NCI-H748 (cell line): ENCODE data around the gene FBXL19.
A peak's percentile ranks its signal among the peaks of the same experiment; 100 is the strongest.

ENCODE experiments used
- DNase-seq: peaks from one replicate; lab custom pipeline; 2025; ENCODE audit not compliant: unreplicated experiment; lab: John Stamatoyannopoulos, UW

The FBXL19 gene

DNA sequence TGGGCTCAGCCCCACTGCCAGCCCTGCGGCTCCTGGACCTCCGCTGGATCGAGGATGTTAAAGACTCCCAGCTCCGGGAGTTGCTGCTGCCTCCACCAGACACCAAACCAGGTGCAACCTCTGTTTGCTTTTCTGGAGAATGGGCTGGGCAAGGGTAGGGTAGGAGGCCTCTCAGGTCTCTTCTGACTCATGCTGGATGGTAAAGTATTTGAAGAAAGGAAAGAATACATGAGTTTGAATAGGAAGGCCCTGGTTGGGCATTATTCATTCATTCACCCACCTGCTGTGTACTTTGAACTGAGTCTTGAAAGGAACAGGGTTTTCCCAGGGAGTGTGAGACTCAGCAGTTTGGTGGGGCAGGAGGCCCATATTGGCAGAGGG, 19.0 kb downstream of the FBXL19 start:
- DNase-seq = no peak

DNA sequence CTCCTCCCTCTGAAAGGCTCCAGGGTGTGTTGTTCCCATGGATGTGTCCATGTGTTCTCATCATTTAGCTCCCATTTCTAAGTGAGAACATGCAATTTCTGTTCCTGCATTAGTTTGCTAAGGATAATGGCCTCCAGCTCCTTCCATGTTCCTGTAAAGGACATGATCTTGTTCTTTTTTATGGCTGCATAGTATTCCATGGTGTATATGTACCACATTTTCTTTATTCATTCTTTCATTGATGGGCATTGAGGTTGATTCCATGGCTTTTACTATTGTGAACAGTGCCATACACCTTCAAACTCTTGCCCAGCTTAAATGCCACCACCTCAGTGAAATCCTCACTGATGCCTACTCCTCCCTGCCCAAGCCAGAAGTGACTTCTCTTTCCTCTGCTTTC, 21.0 kb downstream of the FBXL19 start:
- no peak for DNase-seq

DNA sequence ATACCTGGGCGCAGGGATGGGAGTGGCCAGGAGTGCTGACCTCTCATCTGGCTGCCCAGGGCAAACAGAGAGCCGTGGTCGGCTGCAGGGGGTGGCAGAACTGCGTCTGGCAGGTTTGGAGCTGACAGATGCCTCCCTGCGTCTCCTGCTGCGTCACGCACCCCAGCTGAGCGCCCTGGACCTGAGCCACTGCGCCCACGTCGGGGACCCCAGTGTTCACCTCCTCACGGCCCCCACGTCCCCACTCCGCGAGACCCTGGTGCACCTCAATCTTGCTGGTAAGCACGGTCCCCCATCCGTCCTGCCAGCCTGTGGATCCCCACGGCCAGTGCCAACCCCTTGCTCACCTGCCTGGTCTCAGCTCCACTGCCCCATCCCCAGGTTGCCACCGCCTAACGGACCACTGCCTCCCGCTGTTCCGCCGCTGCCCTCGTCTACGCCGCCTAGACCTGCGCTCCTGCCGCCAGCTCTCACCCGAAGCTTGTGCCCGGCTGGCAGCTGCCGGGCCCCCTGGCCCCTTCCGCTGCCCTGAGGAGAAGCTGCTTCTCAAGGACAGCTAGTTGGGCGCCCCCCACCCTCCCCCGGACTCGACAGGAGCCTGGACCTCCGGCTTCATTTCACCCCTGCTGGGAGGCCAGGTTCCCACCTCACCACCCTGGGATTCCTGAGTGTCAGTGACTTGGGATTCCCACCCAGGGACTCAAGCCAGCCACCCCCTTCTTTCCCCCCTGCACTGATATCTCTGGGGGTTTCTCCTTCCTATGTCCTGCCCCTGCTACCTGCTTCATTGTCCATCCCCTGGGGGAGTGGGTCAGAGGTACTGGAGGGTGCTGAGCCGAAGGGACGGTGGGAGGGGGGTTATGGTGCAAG, 23.5 kb downstream of the FBXL19 start:
- DNase-seq = no peak

DNA sequence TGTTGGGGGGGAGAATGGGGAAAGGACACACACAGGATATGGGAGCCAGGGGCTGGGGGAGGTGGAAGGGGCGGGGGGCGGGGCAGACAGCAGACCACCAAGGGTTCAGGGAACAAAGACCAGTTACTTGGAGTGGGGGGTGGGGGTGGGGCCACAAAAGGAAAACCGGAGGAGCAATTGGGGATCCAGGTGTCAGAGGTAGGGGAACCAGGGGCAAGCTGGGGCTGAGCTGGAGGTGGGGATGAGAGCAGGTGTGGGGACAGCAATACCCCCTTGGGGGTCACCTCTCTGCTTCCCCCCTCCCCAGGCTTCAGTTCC, 24.1 kb downstream of the FBXL19 start:
- DNase-seq = no peak

DNA sequence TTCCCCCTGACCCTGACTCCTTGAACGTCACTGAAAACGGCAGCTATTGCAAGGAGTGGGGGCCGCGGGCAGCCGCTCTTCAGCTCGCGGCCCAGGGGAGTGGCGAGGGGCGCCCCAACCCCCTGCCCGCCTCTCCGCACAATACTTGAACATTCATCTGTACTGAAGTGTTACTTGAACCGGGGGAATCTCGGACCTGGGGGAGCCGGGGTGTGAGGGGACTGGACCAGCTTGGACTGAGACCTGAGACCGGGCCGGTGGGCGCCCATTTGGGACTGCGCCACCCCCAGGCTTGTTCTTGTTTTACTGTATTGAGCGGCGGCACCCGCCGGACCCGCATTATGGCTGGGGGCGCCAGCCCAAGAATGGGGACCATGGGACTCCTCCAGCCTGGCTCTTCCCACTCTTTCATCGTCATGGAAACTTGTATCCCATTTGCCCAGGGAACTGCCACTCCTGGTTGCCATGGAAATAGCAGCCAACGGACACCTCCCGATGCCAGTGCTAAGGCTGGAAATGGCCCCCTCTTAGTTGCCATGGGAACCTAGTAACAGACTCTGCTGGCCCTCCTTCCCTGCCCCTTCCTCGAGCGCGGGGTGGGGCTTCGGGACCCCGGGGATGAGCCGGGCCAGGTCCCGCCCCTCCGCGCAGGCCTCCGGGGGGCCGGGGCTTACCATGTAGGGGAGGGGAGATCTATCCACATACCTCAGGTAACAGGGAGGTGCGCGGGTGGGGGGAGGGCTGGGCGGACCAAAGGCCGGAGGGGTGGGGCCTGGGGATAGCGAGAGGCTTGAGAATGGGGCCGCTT, 24.7 kb downstream of the FBXL19 start:
- DNase-seq = peak; percentile 94

DNA sequence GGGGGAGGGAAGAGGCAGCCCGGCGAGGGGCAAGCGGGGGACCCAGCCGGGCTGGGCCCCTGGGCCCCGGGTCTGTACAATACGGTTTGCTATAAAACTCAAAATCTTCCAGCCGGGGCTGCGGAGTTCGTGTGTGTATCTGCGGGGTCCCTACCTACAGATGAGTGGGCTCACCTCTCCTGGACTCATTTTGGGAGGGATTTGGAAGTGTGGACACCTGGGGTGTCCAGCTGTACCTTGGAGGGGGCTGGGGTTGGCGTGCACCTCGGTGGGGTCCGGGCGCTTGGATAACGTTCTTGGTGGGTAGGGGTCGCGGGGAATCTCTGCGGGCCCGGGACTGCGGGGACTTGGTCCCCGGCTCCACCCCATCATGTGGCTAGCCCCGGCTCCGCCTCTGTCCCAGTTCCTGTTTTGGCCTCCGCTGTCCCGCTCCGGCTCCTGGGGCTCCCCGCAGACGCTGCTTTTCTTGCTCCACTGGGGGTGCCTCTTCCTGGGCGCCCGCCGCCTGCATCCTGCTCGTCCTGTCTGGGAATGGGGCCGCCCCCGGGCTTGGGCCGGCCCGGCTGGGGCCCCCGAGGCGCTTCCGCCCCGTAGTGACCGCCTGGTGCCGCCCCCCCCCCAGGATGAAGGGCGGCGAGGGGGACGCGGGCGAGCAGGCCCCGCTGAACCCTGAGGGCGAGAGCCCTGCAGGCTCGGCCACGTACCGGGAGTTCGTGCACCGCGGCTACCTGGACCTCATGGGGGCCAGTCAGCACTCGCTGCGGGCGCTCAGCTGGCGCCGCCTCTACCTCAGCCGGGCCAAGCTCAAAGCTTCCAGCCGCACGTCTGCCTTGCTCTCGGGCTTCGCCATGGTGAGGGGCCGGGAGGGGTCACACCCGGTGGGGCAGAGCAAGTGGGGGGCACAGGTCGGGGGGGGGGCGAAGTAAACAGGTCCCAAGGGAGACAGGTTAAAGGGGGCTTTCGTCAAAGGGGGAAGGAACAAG, 25.6 kb downstream of the FBXL19 start, which contains the start of gene ORAI3:
TSS of gene ORAI3 (plus strand) at position 402 of the 983 bp plus-strand sequence. CDS start at position 624, 222 bp downstream.
- DNase-seq = peak; percentile 46

DNA sequence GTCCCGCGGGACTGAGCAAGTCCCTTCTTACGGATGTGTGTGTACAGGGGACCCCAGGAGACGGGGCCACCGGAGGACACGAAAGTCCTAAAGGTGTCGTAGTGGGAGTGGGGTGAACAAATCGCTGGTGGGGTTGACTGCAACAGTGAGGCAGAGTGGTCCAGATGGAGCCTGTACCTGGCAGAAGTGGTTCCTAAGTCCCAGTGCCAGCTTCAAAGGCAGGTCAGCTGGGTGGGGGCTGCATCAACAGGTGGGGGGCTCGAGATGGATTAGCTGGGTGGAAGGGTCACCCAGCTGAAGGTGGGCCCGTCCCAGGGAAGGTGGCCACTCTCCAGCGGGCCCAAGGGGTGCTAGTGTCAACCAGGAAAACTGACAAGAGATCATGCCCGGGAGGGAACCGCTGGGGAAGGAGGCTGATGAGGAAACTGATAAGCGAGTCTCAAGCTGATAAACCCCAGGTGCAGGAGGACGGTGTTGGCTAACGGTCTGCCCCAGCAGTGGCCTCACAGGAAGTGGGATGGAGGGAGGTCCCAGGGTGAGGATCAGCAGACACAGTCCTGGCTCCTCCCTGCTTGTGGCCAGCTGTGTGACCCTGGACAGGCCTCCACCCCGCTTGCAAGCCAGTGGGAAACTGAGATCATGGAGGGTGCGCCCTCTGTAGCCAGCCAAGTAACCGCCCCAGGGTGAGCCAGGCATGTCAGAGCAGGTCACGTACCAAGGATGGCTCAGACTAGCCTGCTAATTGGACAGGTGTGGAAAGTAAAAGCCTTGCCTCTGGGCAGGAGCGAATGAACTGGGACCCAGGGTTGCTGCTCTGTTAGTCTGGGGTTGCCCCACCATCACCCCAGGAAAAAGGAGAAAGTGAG, 26.5 kb downstream of the FBXL19 start:
- DNase-seq = peak; percentile 23

DNA sequence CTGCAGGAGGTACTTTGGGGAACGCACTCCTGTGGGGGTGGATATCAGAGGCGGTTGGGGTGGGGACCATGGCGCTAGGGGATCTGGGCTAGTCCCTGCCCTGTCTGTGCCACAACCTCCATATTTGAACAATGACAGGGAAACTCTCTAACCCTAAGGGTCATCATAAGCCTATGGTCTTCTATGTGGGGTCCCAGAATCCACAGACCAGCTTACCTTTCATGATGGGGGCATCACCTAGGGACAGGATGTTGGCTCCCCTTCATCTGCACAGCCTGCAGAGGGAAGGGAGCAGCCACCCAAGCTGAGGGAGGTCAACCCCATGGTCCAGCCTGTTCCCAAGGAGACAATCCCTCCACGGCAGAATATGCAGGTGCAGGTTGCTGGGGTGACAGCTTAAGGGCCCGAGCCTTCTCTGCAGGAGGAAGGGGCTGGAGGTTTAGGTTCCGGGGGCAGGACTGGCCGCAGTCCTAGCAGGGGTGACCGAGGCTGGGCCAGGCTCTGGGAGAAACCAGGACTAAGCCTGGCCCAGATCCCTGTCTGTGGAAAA, 27.2 kb downstream of the FBXL19 start:
- DNase-seq = no peak

DNA sequence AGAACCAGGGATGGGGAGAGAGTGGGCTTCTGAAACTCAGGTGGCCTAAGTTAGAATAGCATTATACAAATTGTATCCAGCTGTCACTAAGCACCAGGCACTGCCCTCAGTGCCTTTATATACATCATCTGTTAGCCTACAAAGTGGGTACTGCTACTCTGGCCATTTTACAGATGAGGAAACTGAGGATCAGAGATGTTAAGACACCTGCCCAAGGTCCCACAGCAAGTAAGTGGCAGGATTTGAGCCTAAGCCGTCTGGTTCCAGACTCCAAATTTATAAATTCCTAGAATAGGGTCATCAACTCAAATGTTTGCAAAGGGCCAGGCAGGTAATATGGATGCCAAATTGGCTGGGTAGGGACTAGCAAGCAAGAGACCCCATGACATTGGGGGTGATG, 27.8 kb downstream of the FBXL19 start:
- no peak for DNase-seq

DNA sequence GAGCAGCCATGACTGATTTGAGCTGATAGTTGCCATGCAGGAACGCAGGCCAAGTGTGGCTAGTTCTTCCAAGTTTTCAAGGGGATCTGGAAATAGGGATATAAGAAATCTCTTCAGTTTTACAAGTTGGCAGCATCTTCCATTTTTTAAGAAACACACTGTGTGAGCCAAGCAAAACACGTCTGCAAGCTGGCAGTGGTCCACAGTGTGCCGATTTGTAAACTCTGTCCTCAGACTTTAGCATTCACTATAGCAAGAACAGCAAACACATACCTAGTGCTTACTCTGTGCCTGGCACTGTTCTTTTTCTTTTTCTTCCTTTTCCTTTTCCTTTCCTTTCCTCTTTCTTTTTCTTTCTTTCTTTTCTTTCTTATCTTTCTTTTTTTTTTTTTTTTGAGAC, 28.4 kb downstream of the FBXL19 start:
- no peak for DNase-seq

DNA sequence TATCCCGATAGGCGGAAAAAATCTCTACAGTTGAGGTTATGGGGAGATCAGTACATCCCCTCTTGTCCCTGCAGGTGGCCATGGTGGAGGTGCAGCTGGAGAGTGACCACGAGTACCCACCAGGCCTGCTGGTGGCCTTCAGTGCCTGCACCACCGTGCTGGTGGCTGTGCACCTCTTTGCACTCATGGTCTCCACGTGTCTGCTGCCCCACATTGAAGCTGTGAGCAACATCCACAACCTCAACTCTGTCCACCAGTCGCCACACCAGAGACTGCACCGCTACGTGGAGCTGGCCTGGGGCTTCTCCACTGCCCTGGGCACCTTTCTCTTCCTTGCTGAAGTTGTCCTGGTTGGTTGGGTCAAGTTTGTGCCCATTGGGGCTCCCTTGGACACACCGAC, 29.7 kb downstream of the FBXL19 start:
- no peak for DNase-seq

DNA sequence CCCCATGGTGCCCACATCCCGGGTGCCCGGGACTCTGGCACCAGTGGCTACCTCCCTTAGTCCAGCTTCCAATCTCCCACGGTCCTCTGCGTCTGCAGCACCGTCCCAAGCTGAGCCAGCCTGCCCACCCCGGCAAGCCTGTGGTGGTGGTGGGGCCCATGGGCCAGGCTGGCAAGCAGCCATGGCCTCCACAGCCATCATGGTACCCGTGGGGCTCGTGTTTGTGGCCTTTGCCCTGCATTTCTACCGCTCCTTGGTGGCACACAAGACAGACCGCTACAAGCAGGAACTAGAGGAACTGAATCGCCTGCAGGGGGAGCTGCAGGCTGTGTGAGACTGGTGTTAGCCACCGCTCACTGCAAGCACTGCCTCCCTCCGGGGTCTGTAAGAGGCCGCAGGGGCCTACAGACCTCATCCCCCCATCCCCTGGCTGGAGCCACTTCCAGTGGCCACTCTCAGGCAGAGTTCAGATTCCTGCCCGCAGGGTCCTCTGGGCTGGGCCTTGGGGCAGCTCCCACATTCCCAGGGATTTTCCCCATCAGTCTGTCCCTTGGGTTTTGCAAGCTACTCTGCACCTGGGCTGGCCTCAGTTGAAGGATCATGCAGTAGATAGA, 30.2 kb downstream of the FBXL19 start:
- peak; percentile 76 for DNase-seq

DNA sequence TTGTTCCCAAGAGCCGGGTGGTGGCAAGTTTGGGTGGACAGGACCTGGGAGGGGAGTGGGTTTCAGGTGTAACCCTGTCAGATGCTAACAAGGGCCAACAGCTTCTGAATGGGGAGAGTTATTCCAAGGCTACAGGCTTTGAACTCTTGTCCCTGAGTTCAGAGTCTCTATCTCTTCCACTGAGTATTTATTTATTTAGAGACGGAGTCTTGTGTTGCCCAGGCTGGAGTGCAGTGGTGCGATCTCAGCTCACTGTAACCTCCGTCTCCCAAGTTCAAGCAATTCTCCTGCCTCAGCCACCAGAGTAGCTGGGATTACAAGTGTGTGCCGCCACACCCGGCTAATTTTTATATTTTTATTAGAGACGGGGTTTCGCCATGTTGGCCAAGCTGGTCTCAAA, 31.6 kb downstream of the FBXL19 start:
- DNase-seq = no peak

DNA sequence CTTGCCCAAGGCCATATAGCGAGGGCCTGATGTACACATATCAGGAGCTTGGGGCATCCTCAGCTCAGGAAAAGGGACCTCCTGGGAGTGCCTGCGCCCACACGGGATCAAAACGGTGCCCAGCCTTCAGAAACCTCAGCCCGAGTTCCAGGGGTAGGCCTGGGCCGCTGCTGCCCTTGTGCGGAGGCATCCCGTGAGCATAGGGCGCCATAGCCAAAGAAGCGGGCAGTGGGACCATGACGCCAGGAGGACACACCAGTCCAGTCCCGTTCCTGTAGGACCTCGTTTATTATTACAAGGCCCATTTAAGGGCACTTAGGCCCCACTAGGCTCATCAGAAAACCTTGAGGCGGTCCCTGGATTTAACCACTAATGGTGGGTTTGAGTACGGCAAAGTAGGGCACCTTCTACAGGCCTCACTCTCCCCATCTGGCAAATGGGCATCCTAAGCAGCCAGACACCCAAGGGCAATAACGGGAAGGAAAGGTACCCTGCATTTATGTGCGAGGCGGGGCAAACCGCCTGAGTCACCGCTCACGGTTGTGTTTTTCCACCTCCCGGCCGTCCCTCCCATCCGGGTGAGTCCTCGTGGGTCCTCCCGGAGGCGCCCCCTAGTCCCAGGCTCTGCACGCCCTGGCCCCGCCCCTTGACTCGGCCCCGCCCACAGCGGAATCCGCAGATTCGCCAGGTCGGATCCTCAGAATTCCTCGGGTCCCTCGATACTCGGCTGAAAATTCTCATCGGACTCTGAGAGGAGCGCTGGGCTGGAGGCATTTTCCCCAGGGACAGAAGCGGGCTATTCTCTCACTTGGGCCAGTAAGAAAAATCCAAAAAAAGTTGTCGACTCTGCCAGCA, 33.5 kb downstream of the FBXL19 start:
- DNase-seq = peak; percentile 76

DNA sequence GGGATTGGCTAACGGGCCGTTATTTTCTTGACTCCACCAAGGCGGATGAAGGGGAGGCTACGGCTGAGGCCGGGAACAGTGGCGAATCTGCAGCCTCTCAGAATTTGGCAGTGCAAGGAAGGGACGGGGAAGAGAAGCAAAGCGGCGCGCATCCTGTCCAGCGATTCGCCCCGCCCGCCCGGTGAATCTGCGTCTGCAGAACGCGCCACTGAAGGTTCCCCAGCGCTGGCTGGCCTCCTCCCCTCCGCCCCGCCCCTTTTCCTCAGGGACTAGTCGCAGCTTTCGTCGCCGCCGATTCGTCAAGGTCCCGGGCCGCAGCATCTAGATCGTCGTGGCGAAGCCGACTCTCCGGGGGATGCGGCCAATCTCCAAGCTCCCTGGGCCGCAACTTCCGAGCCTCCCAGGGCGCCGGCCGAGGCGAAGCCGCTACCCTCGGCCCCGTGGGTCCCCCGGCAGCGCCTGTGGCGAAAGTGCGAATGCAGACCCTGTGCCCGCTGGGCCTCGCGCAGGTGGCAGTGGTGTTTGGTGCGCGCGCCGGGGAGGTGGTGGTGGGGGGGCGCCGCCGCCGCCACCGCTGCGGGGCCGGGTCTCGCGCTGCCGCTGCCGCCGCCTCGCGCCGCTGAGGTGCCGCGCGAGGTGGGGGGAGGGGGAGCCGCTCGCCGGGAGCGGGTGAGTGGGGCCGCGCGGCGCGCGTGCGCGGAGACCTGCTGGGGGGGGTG, 34.2 kb downstream of the FBXL19 start, which contains the start of gene SETD1A:
TSS of gene SETD1A (plus strand) at position 299 of the 719 bp plus-strand sequence. CDS start 978 bp downstream, outside the sequence.
- DNase-seq = peak; percentile 91

DNA sequence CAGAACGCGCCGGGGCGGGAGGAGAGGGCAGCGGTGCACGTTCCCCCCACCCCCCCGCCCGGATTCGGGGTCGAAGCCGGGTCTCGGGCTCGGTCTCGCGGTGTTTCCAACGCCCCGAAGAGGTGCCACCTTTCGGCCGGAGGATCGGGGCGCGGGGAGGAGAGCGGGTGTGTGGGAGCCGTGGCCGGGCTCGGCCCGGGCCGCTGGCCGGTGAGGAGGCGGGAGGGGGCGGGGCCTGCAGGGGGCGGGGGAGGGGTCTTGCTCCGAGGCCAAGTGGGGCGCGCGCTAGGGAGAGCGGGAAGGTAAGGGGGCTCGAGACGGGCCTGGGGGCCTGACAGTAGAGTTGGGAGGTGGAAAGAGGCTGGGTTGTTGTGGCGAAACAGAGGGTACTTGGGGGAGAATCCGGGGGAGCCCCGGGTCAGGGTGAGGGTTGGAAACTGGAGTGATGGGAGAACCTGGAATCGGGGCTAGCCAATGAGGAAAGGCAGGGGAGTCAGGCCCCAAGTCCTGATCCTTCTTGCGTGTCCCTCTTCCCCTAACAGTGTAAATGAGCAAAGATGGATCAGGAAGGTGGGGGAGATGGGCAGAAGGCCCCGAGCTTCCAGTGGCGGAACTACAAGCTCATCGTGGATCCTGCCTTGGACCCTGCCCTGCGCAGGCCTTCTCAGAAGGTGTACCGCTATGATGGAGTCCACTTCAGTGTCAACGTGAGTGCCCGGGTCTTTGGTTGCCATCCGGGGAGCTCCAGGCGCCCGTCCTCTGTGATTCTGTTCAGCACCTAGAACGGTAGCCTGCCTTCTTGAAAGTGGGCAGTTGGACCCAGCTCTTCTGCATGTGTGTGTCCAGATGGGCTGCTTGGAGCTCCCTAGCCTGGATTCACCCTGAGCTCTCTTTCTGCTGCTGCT, 35.1 kb downstream of the FBXL19 start:
- peak; percentile 50 for DNase-seq

DNA sequence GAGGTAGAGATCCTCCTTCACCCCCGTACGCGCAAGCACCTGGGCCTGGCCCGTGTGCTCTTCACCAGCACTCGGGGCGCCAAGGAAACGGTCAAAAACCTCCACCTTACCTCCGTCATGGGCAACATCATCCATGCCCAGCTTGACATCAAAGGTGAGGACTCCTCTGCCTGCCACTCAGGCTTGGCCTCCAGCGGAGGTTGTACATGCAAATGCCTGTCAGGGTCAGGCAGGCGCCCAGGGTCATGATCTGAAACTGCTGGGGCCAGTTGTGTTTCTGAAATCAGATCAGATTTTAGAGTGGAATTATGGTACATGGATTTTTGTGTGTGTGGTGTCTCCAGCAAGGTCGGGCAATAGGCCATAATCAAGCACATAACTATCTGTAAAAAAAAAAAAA, 38.0 kb downstream of the FBXL19 start:
- no peak for DNase-seq
